Stimulated activated CD4-positive, alpha-beta T cell treated with anti-CD3 and anti-CD28 coated beads, Interleukin-2, amount 100 ng/mL, for 24 hours (primary cell): ENCODE measurements around the gene CGGBP1.
A peak's percentile ranks its signal among the peaks of the same experiment; 100 is the strongest.

Experiments
- DNase-seq, 2 donors: peaks; one replicate each; pipeline ENCODE4 v3.0.0-alpha.2; 2020

The CGGBP1 gene

GRCh38 chr3:88058581-88059379, at the start of gene CGGBP1, which contains the start of gene ZNF654:
CGGBP1 (minus strand) TSS chr3:88059005; CDS start chr3:88055976, 3,029 bp downstream.
ZNF654 (plus strand) TSS chr3:88059255; CDS start chr3:88059320, 65 bp downstream.
- peak; percentile 97 to 99 for DNase-seq

- no peak for DNase-seq
Observed at GRCh38 chr3:88105325-88105724, 46.5 kb upstream of the CGGBP1 start.

GRCh38 chr3:88101142-88101541, 42.3 kb upstream of the CGGBP1 start:
- DNase-seq: no peak

- DNase-seq: no peak
Observed at GRCh38 chr3:88093266-88093665, 34.5 kb upstream of the CGGBP1 start.

- DNase-seq: no peak
Observed at GRCh38 chr3:88092270-88092669, 33.5 kb upstream of the CGGBP1 start.

GRCh38 chr3:88090681-88091080, 31.9 kb upstream of the CGGBP1 start:
- DNase-seq: no peak

- no peak for DNase-seq
Observed at GRCh38 chr3:88084097-88084501, 25.3 kb upstream of the CGGBP1 start.

DNA sequence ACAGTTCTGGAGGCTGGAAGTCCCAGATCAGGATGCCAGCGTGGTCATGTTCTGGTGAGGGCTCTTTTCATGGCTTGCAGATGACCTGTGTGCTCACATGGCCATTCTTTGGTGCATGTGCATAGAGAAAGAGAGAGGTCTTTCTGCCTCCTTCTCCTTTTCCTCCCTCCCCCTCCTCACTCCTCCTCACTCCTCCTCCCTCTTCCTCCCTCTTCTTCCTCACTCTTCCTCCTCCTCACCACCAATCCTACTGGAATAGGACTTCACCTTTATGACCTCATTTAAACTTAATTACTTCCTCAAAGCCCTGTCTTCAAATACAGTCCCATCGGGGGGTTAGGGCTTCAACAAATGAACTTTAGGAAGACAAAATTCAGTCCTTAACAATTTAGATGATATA, 24.0 kb upstream of the CGGBP1 start:
- DNase-seq: no peak

DNA sequence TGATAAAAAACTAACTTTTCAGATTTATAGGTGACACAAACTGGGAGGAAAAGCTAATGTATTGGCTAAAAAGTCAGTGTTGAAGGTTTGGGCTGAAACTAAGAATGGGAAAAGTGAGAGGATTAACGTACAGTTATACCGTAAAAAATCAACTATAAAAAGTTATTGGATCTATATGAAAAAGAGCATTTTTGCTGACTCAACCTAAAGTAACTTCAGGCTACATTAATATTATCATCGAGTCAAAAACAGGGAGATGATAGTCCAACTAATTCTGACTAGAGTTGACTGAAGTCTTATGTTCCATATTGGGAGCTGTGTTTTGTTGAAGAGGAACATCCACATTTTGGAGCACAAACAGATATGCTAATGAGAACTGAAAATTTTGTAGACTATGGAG, 20.1 kb upstream of the CGGBP1 start:
- no peak for DNase-seq

GRCh38 chr3:88076712-88077111, 17.9 kb upstream of the CGGBP1 start:
- no peak for DNase-seq

GRCh38 chr3:88075497-88075896, 16.7 kb upstream of the CGGBP1 start:
- no peak for DNase-seq

- DNase-seq: no peak
Observed at GRCh38 chr3:88075072-88075471, 16.3 kb upstream of the CGGBP1 start.

DNA sequence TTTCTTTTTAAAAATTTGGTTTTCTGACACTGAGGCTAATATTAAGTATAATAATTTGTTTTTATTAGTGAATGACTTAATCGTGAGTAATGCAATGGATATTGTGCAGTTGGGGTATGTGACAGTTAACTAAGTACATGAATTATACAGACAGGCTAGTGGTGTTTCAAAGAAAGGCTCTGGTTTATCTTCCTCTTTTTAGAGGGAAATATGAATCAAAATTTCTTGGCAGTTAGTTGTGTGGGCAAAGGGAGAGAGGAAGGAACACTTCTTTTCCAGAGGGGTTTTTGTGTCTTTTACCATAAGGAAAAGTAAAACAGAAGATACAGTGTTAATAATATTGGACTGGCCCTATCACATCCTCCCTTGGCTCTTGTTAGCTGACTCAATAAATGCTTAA, 2.9 kb upstream of the CGGBP1 start:
- no peak for DNase-seq

GRCh38 chr3:88059380-88060170, 770 bp upstream of the CGGBP1 start:
- DNase-seq: no peak

GRCh38 chr3:88058306-88058580, 562 bp downstream of the CGGBP1 start:
- no peak for DNase-seq

DNA sequence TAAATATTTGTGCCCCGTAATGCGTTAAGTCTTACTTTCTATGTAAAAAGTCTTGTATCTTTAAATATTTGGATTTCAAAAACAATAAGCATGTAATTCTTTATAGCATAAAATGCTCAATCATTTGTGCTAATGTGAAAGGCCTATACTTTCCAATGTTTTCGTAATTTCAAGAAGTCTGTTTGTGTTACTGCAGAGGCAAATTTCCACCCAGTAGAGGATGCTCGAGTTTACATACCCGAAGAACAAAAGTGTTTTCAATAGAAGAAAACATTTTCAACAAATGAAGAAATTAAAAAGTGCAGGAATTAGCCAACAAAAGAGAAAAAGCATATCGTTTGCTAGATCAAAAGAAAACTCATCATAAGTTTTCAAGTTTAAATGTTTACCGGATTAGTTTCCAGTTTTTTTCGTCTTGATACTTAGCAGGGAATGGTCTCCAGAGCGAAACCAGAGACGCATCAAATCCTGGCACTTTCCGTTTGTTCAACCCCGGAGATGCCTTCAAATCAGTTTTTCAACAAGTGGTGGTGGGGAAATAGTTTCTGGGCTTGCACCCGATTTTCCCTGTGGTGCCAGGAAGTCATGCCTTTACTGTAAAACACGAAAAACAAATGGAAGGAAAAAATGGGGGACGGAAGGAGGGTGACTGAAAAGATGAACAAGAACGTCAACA, 1.0 kb downstream of the CGGBP1 start:
- DNase-seq: no peak

DNA sequence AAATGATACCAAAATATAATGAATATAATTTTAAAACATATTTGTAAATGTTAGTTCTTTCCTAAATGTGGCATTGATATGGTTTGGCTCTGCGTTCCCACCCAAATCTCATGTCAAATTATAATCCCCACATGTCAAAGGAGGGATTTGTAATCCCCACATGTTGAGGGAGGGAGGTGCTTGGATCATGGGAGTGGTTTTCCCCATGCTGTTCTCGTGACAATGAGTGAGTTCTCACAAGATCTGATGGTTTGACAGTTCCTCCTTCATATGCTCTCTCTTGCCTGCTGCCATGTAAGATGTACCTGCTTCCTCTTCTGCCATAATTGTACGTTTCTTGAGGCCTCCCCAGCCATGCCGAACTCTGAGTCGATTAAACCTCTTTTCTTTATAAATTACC, 12.0 kb downstream of the CGGBP1 start:
- no peak for DNase-seq

DNA sequence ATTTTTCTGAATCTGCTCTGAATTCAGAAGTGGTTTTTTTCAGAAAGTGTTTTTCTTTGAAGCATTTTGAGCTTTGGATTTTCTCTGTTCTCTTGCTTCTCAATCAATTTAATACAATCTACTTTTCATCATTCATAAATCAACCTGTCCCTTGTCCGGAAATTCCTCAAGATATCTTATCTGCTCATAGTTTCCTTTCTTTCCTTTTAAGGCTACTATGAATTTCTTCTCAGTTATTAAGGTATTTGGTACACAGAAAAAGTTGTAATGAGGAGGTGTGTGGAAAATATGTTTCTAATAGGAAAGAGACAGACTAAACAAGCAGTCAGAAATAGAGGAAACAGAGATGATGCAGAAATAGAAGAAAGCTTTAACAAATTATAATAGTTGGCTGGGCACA, 14.4 kb downstream of the CGGBP1 start:
- no peak for DNase-seq

GRCh38 chr3:88041005-88041404, 17.8 kb downstream of the CGGBP1 start:
- no peak for DNase-seq

DNA sequence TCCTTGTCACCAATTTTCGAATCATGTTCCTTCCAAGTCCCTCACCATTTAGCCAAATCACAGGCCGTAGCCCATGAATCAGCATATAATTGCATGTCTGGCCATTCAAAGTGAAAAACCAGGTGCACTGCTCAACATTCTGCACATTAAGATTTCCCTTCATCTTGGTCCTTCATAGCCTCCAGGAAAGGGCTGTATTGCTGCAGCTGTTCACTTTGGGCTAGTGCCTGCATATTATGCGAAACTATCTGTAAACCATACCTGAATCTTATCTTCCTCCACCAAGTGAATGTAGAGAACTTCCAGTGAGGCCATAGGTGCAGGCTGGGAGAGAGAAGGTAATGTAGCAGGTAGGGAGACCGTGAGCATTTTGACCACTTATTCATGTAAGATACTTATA, 18.3 kb downstream of the CGGBP1 start:
- DNase-seq: no peak

- DNase-seq: no peak
Observed at GRCh38 chr3:88038566-88038965, 20.2 kb downstream of the CGGBP1 start.

DNA sequence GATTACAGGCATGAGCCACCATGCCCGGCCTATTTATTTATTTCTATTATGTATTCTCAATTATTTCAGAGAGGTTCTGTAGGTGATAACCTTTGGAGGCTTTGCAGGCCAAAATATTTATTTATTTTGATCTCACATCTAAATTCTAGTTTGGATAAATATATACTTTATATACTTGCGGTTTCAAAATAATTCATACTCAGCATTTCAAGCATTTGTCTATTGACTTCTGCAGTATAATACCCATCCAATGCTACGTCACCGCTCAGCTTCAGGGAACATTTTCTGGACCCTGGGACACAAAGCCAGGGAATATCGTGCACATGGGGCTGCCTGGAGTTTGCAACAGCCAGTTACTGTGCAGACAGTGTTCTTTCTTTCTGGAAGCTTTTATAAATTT, 22.6 kb downstream of the CGGBP1 start:
- DNase-seq: no peak

DNA sequence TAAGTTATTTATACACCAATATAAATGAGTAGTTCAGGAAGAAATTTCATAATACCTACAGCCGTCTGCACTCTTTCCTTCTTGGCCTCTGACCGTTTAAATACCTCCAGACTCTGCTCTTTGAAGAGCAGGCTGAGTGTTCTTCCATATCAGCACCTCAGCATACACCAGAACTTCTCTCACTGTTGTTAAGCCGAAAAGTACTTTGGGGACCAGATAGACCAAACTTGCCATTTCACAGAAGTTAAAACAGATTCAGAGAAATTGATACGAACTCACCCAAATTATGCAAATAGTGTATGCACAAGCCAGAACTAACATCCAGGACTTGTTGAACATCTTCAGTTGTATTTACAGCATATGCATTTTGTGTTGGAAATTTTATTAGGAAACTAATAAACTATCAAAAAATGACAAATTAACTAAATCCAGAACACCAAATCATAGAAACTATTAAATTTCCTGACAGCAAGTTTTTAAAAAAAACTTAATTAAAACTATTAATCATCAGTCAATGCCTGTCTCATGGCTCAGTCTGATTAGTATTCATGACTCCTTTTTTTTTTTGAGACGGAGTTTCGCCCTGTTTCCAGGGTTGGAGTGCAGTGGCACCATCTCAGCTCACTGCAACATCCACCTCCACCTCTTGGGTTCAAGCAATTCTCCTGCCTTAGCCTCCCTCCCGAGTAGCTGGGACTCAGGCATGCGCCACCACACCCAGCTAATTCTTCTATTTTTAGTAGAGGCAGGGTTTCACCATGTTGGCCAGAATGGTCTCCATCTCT, 24.1 kb downstream of the CGGBP1 start:
- no peak for DNase-seq
